PC-9 (cell line): Measurements from ENCODE around the gene RAD23A. TPM values are rescaled to one million over a fixed set of nuclear protein-coding genes. Genes with fewer than 3 reads are reported as not detected.

ENCODE experiments used
- BruUV-seq: library from RNA; stranded (reverse); fragments of 400-500 nt; replicated peaks from 2 replicates; lab custom pipeline; 2021; lab: Mats Ljungman, UMichigan
- CTCF ChIA-PET: fragments of 300-600 bp; sonication (Branson Sonifier 250); formaldehyde crosslinking; loops from one replicate; lab custom pipeline; 2022; ENCODE audit warnings: antibody characterized with exemption; lab: Charles Lee
- POLR2A ChIA-PET: fragments of 300-600 bp; sonication (Branson Sonifier 250); formaldehyde crosslinking; loops from one replicate; lab custom pipeline; 2022; ENCODE audit warnings: antibody characterized with exemption; ENCODE audit not compliant: unreplicated experiment; lab: Charles Lee
- DNase-seq, 2 experiments: peaks; one replicate each; pipeline versions ENCODE4 v3.0.0 to v3.0.0-alpha.2; 2015 to 2022; ENCODE audit warnings: mixed read lengths in 1 of 2
- H2AFZ ChIP-seq: fragments of 200-600 bp; sonication (generic); 2 replicates; pipeline ENCODE4 v1.8.1; 2017; ENCODE audit warnings: antibody characterized with exemption
- H3F3A ChIP-seq: fragments of 200-600 bp; sonication (generic); 2 replicates; pipeline ENCODE4 v1.8.1; 2017; ENCODE audit warnings: antibody characterized with exemption, mild to moderate bottlenecking, low read depth; ENCODE audit not compliant: insufficient read depth
- H3K27ac ChIP-seq: fragments of 200-600 bp; sonication (generic); 2 replicates; pipeline ENCODE4 v1.6.1; 2016; ENCODE audit warnings: mixed run types
- H3K27me3 ChIP-seq: fragments of 200-600 bp; sonication (generic); 2 replicates; pipeline ENCODE4 v1.6.1; 2016; ENCODE audit warnings: low read depth, mixed run types; ENCODE audit not compliant: insufficient read depth
- H3K36me3 ChIP-seq: fragments of 200-600 bp; sonication (generic); 2 replicates; pipeline ENCODE4 v1.6.1; 2016; ENCODE audit warnings: low read depth, mixed run types
- H3K4me1 ChIP-seq: fragments of 200-600 bp; sonication (generic); replicated peaks from 2 replicates; pipeline ENCODE4 v1.6.1; 2016; ENCODE audit warnings: mixed run types; ENCODE audit not compliant: insufficient read depth
- H3K4me2 ChIP-seq: fragments of 200-600 bp; sonication (generic); 2 replicates; pipeline ENCODE4 v1.6.1; 2017; ENCODE audit warnings: mixed run types
- H3K4me3 ChIP-seq: fragments of 200-600 bp; sonication (generic); 2 replicates; pipeline ENCODE4 v1.6.1; 2016; ENCODE audit warnings: mixed run types
- H3K79me2 ChIP-seq: fragments of 200-600 bp; sonication (generic); 2 replicates; pipeline ENCODE4 v1.6.1; 2017; ENCODE audit warnings: low read depth, mixed run types
- H3K9me2 ChIP-seq: fragments of 200-600 bp; sonication (generic); 2 replicates; pipeline ENCODE4 v1.8.1; 2017; ENCODE audit warnings: mild to moderate bottlenecking; ENCODE audit not compliant: insufficient read depth
- H3K9me3 ChIP-seq: fragments of 200-600 bp; sonication (generic); 2 replicates; pipeline ENCODE4 v1.8.1; 2016; ENCODE audit warnings: low read depth; ENCODE audit not compliant: insufficient read depth
- H4K20me1 ChIP-seq: fragments of 200-600 bp; sonication (generic); 2 replicates; pipeline ENCODE4 v1.8.1; 2017; ENCODE audit not compliant: insufficient read depth
- EZH2 ChIP-seq: fragments of 200-600 bp; sonication (generic); IDR thresholded peaks from 2 replicates; pipeline ENCODE4 v1.8.0; 2017; ENCODE audit warnings: antibody characterized with exemption, low read depth
- intact Hi-C: fragments of 100-400 bp; cut with micrococcal nuclease; formaldehyde crosslinking; loops from one replicate; pipeline ENCODE4 v1.10.0; 2022; ENCODE audit not compliant: unreplicated experiment
- total RNA-seq: library from RNA; stranded (reverse); gene quantifications from 2 replicates; pipeline ENCODE4 v1.2.3, GENCODE V29; 2021
- TF ChIP-seq, protein P1 (sequence below): fragments of 200-600 bp; sonication (generic); conservative IDR thresholded peaks from 2 replicates; pipeline ENCODE4 v1.6.1; 2017; ENCODE audit warnings: mixed run types, antibody characterized with exemption, mild to moderate bottlenecking, moderate library complexity

The RAD23A gene
- total RNA-seq, 1 experiment from 2014 or later, result 186 TPM

DNA sequence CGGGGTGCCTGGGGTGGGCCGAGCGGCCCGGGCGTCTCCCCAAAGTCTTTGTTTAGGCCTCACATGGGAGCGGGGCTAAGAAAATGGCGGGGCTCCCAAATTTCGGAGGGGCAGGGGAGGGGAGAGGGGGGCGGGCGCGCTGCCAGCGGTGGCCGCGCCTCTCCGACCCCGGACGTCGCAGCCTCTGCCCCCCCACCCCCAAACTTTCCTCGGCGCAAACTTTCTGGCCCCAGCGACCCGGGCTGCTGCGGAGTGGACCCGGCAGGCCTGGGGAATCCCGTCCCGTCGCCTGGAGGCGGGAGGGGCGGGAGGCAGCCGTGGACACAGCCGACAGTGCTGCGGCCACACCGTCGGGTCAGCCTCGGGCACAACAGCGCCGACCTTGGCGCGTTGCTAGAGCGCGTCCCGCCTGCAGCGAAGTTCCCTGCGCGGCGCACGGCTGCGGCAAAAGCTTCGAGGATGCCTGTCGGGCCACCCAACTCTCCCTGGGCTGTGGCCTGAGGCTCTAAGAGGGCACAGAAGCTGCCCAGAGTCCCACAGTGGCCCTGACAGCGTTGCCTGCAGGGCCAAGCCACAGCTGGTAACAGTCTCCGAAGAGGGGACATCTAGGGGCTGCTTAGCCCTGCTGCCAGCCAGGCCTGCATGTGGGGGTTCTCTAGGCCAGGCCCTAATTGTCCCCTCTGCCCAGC is 50.9 kb downstream of the RAD23A start:
- no TSS peak for BruUV-seq
- Histone ChIP-seq H3K4me3 (peak overlapping the region; percentile 52; the same call in 1 of the 2 replicates), H3K4me1 (peaks cover 5% of the 10 kb centered on the region; the same call in 1 of the 2 replicates), H3K9me3 (no peaks in the 10 kb centered on the region), H3F3A (peaks cover 27% of the 10 kb centered on the region; the same call in 1 of the 2 replicates), H3K27me3 (peaks cover 27% of the 10 kb centered on the region), H3K4me2 (peak overlapping the region; percentile 78), H2AFZ (no peak overlapping the region), H4K20me1 (no peaks in the 10 kb centered on the region), H3K27ac (no peak overlapping the region), H3K79me2 (no peaks in the 10 kb centered on the region), H3K36me3 (no peaks in the 10 kb centered on the region), H3K9me2 (no peaks in the 10 kb centered on the region)
- ChIA-PET CTCF (no interaction called here), POLR2A (interaction anchor here (0.7 kb wide), 1 partner anchor 283 kb away, joined by 4 read pairs; no protein-coding TSS in a partner anchor)
- TF ChIP-seq, protein P1, sequence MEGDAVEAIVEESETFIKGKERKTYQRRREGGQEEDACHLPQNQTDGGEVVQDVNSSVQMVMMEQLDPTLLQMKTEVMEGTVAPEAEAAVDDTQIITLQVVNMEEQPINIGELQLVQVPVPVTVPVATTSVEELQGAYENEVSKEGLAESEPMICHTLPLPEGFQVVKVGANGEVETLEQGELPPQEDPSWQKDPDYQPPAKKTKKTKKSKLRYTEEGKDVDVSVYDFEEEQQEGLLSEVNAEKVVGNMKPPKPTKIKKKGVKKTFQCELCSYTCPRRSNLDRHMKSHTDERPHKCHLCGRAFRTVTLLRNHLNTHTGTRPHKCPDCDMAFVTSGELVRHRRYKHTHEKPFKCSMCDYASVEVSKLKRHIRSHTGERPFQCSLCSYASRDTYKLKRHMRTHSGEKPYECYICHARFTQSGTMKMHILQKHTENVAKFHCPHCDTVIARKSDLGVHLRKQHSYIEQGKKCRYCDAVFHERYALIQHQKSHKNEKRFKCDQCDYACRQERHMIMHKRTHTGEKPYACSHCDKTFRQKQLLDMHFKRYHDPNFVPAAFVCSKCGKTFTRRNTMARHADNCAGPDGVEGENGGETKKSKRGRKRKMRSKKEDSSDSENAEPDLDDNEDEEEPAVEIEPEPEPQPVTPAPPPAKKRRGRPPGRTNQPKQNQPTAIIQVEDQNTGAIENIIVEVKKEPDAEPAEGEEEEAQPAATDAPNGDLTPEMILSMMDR, result no peak
- TF ChIP-seq EZH2, result no peak
- peak in 1 of 2 experiments; percentile 37 for DNase-seq
- intact Hi-C loops, result no loop called here

DNA sequence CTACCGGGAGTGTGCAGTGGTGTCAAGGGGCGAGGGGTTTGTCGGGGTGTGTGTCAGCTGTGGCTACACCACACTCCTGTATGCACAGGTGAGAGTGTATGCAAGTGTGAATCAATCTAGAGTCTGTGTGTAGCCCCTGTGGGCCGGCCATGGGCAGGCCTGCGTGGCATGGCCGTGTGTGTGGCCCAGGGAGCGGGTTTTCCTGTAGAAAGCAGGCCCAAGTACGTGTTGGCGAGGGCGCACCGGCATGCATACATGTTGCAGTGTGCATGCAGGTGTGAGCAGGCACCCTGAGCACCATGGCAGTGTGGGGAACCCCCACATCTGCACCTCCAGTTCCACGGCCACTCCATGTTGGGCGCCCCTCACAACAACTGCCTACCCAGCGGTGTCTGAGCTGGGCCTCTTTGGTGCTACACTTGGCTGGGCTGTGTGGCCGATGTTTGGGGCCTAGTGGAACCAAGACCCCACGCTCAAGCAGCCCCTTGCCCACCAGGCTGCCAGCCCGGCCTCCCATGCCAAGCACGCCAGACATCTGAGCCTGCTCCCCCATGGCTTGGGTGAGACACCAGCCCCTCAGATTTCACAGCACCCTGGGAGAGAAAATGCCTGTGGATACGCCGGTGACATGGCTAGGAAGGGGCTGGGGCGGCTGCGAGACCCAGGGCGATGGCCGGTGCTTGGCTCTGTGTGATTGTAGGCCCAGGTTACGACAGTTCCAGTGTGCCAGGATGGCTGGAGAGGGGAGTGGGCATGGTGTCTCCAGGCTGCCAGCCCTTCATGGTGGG is 51.7 kb downstream of the RAD23A start:
- Histone ChIP-seq H3K9me2 (no peaks in the 10 kb centered on the region), H3K4me2 (no peak overlapping the region), H3K4me3 (no peak overlapping the region), H3K4me1 (peaks cover 5% of the 10 kb centered on the region; the same call in 1 of the 2 replicates), H3F3A (peaks cover 25% of the 10 kb centered on the region; the same call in 1 of the 2 replicates), H2AFZ (no peak overlapping the region), H3K9me3 (no peaks in the 10 kb centered on the region), H4K20me1 (no peaks in the 10 kb centered on the region), H3K27ac (no peak overlapping the region), H3K27me3 (peaks cover 27% of the 10 kb centered on the region), H3K36me3 (no peaks in the 10 kb centered on the region), H3K79me2 (no peaks in the 10 kb centered on the region)
- DNase-seq, result no peak
- no TSS peak for BruUV-seq
- ChIA-PET POLR2A (interaction anchor here (0.7 kb wide), 1 partner anchor 284 kb away, joined by 4 read pairs; no protein-coding TSS in a partner anchor), CTCF (no interaction called here)
- no peak for TF ChIP-seq EZH2
- TF ChIP-seq, protein P1, result no peak
- intact Hi-C loops, result no loop called here
